Fibroblast of gingiva (primary cell): ENCODE measurements around the gene LRCH1.

Source experiments
- DNase-seq: peaks from one replicate; pipeline ENCODE4 v3.0.0-alpha.2; 2011; ENCODE audit warnings: low read depth

Gene LRCH1

DNA sequence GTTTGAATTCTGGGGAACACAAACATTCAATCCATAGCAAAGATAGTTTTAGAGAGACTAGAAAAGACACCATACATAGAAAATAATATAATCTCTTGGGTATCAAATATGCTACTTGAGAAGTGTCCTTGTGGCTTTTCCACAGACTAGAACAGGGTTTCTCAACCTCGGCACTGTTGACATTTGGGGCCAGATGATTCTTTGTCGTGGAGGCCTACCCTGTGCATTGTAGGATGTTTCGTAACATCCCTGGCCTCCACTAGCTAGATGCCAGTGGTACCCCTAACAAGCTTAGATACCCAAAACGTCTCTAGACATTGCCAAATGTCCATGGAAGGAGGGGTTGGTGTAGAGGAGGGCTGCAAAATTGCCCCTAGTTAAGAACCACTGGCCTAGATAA is 246.2 kb downstream of the LRCH1 start:
- DNase-seq, result no peak

DNA sequence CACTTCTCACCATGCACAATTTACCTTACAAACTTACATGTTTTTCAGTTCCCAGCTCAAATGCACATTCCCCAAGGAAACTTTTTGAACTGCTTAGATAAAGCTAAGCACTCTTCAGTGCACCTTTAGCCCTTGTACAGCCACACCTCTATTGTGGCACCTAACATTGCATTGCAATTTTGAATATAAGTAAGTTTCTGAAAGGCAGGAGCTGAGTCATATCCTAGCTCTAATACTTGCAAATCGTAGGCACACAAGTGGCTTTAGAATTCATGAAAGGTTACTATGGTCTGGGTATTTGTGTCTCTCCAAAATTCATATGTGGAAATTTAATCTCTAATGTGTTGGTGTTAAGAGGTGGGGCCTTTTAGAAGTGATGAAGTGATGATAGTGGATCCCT is 248.9 kb downstream of the LRCH1 start:
- DNase-seq, result no peak
